Pancreas (tissue), 10 donors: ENCODE measurements around the gene NEURL4. TPM values are rescaled to one million over a fixed set of nuclear protein-coding genes. Genes with fewer than 3 reads are reported as not detected.

ENCODE experiments used
- ATAC-seq, 4 donors: fragments of 200-7000 bp; cut with Tn5 transposase; one replicate each; pipeline versions ENCODE4 v1.8.0 to v1.9.1; 2020; ENCODE audit warnings: mild to moderate bottlenecking in 4 of 4, moderate library complexity in 4 of 4
- DNase-seq, 6 donors: peaks; one replicate each; pipeline ENCODE4 v3.0.0-alpha.2; 2020
- FAIRE-seq: peaks from 2 replicates; lab custom pipeline; 2012; peaks lifted over from hg19 to GRCh38; lab: Jason Lieb, UNC
- H3K27ac ChIP-seq, 4 donors: fragments of 200-600 bp; sonication (generic); 1 replicate in 3 of 4; 2 replicates in 1 of 4; pipeline versions ENCODE4 v1.5.0 to v1.8.0; 2020
- H3K27me3 ChIP-seq, 4 donors: fragments of 200-600 bp; one replicate each; pipeline ENCODE4 v1.8.0; 2021
- H3K36me3 ChIP-seq, 3 donors: fragments of 200-600 bp; sonication (generic) in 1 of 3; one replicate each; pipeline versions ENCODE4 v1.5.0 to v1.8.0; 2020 to 2021
- H3K4me1 ChIP-seq, 3 donors: fragments of 200-600 bp; one replicate each; pipeline ENCODE4 v1.8.0; 2021
- H3K4me3 ChIP-seq, 4 donors: fragments of 200-600 bp; sonication (generic) in 2 of 4; one replicate each; pipeline versions ENCODE4 v1.5.0 to v1.8.0; 2020 to 2021
- H3K9me3 ChIP-seq, 4 donors: fragments of 200-600 bp; one replicate each; pipeline ENCODE4 v1.8.0; 2021
- WGBS, 2 donors: extraction: QIAGEN DNeasy Blood & Tissue Kit; methylation state at CpG; one replicate each; pipeline ENCODE4 v1.1.7; 2013; 5-methylcytosine and 5-hydroxymethylcytosine counted together
- intact Hi-C, 3 donors: fragments of 100-400 bp; cut with DNase I; formaldehyde crosslinking; loops; one replicate each; pipeline versions ENCODE4 v1.11.1 to v1.14.2; 2022
- polyA plus RNA-seq, 2 donors: library from polyadenylated mRNA; stranded (reverse); fragments of 200-250 nt; gene quantifications; one replicate each; pipeline ENCODE4 v1.2.3, GENCODE V29; 2013
- total RNA-seq, 6 donors: library from RNA; stranded (reverse); fragmentation: NEBNext Ultra II Directional in 4 of 6; extraction: Animal tissue kit (Norgen Biotek cat#: 25700) in 4 of 6; gene quantifications; one replicate each; pipeline versions ENCODE4 v1.2.1 to v1.2.4, GENCODE V29; 2021 to 2023
- TF ChIP-seq, protein P1 (sequence below), 4 donors: fragments of 200-600 bp; sonication (generic) in 3 of 4; IDR thresholded peaks; one replicate each; pipeline versions ENCODE4 v1.5.0 to v1.8.0; 2021; ENCODE audit warnings: antibody characterized with exemption in 4 of 4
- donor health status: healthy with polysubstance abuse.
- donor health status: DM: no; HTN: no; CAD: no; lungs with moderate emphysema.
- donor health status: DM: no; HTN: no; CAD: no.
- donor health status: control.
- donor health status: control.
- donor health status: Bipolar disorder and iron deficiency.
- donor health status: DM: yes; HTN: yes; CAD: no.
- donor health status: DM: no; HTN: no; CAD: no.
- donor health status: DM: no; HTN: no; CAD: no.
- donor health status: DM: yes; HTN: yes; CAD: no.

NEURL4 gene
- total and polyA plus RNA-seq, 8 donors = 12.6 to 72.1 (median 18.3) TPM

GRCh38 chr17:7279448-7279847 lies 49.7 kb downstream of the NEURL4 start:
- Histone ChIP-seq H3K36me3 (no peaks in the 10 kb centered on the region), H3K27me3 (no peaks in the 10 kb centered on the region), H3K4me3 (no peak overlapping the region), H3K27ac (no peak overlapping the region), H3K9me3 (no peaks in the 10 kb centered on the region), H3K4me1 (peaks cover 5 to 14% (median 9%) of the 10 kb centered on the region in 3 donors)
- intact Hi-C loops = loop anchor here in 1 of 3 donors (5.0 kb wide), 1 partner anchor 68 kb away; no protein-coding TSS in a partner anchor
- 76 to 80% methylated on average over 8 of the region's 8 CpGs for WGBS, 2 donors
- ATAC-seq = no peak
- TF ChIP-seq, protein P1, sequence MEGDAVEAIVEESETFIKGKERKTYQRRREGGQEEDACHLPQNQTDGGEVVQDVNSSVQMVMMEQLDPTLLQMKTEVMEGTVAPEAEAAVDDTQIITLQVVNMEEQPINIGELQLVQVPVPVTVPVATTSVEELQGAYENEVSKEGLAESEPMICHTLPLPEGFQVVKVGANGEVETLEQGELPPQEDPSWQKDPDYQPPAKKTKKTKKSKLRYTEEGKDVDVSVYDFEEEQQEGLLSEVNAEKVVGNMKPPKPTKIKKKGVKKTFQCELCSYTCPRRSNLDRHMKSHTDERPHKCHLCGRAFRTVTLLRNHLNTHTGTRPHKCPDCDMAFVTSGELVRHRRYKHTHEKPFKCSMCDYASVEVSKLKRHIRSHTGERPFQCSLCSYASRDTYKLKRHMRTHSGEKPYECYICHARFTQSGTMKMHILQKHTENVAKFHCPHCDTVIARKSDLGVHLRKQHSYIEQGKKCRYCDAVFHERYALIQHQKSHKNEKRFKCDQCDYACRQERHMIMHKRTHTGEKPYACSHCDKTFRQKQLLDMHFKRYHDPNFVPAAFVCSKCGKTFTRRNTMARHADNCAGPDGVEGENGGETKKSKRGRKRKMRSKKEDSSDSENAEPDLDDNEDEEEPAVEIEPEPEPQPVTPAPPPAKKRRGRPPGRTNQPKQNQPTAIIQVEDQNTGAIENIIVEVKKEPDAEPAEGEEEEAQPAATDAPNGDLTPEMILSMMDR (IDR thresholded peaks at IDR 0.05) = no peak
- DNase-seq = no peak
- FAIRE-seq = no peak

DNA sequence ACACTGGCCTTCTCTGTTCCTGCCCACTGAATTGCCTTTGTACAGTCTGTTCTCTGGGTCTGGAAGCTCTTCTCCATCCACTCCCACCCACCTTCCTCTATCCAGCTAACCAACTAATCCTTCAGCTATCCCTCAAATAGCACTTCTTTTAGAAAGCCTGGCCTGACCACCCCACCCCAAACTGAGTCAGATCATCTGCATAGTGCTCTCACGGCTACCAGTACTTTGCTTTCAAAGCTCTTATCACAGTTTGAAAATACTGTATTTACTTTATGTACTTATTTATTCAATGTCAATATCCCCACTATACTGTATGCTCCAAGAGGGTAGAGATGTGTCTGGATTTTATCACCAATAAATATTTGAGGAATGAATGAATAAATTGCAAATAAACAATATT lies 62.4 kb downstream of the NEURL4 start:
- Histone ChIP-seq H3K27me3 (no peaks in the 10 kb centered on the region), H3K27ac (no peak overlapping the region), H3K4me1 (no peaks in the 10 kb centered on the region), H3K36me3 (no peaks in the 10 kb centered on the region), H3K9me3 (no peaks in the 10 kb centered on the region), H3K4me3 (no peak overlapping the region)
- ATAC-seq = no peak
- intact Hi-C loops = loop anchor here in 1 of 3 donors (10.0 kb wide), 1 partner anchor 48 kb away; the partner anchor contains the start of gene GPS2
- TF ChIP-seq, protein P1 (IDR thresholded peaks at IDR 0.05) = no peak
- FAIRE-seq = no peak
- DNase-seq = no peak
- WGBS, 2 donors = 24 to 32% methylated on average over 1 of the region's 1 CpG

Other genes with a start within 250 kb of the NEURL4 start
Only the 30 nearest of the 34 such genes appear.
- under 1 TPM in 4 of 6 donors, not detected in 2; 0.29 to 0.63 (median 0.36) TPM for gene ASGR2, start 214.5 kb downstream of the NEURL4 start, total RNA-seq
- under 1 TPM; 0.46 to 0.80 TPM for gene ASGR2, start 214.5 kb downstream of the NEURL4 start, polyA plus RNA-seq
- under 1 TPM in 5 of 6 donors, not detected in 1; 0.28 to 0.75 (median 0.47) TPM for gene ASGR1, start 150.0 kb downstream of the NEURL4 start, total RNA-seq
- 1 to 10 TPM; 1.2 to 2.6 TPM for gene ASGR1, start 150.0 kb downstream of the NEURL4 start, polyA plus RNA-seq
- gene DLG4, start 109.5 kb downstream of the NEURL4 start, total RNA-seq = 10 to 100 TPM in 1 of 6 donors, 1 to 10 TPM in 5; 2.8 to 11.3 (median 5.0) TPM
- 10 to 100 TPM; 16.1 to 19.8 TPM for gene DLG4, start 109.5 kb downstream of the NEURL4 start, polyA plus RNA-seq
- gene ACADVL, start 109.4 kb downstream of the NEURL4 start, total RNA-seq = 100 to 1,000 TPM; 447 to 715 (median 568) TPM
- 1,000 to 10,000 TPM; 2,446 to 3,251 TPM for gene ACADVL, start 109.4 kb downstream of the NEURL4 start, polyA plus RNA-seq
- 10 to 100 TPM in 5 of 6 donors, 1 to 10 TPM in 1; 9.6 to 26.9 (median 13.7) TPM for gene DVL2, start 94.8 kb downstream of the NEURL4 start, total RNA-seq
- gene DVL2, start 94.8 kb downstream of the NEURL4 start, polyA plus RNA-seq = 10 to 100 TPM; 17.6 to 26.4 TPM
- gene PHF23, start 89.9 kb downstream of the NEURL4 start, total RNA-seq = 10 to 100 TPM in 4 of 6 donors, 1 to 10 TPM in 2; 7.0 to 19.8 (median 11.4) TPM
- 10 to 100 TPM; 11.4 to 23.3 TPM for gene PHF23, start 89.9 kb downstream of the NEURL4 start, polyA plus RNA-seq
- gene GABARAP, start 86.9 kb downstream of the NEURL4 start, total RNA-seq = 100 to 1,000 TPM; 231 to 346 (median 294) TPM
- gene GABARAP, start 86.9 kb downstream of the NEURL4 start, polyA plus RNA-seq = 100 to 1,000 TPM; 520 to 639 TPM
- gene CTDNEP1, start 77.6 kb downstream of the NEURL4 start, total RNA-seq = 10 to 100 TPM; 42.0 to 75.2 (median 53.8) TPM
- 10 to 100 TPM; 47.4 to 67.9 TPM for gene CTDNEP1, start 77.6 kb downstream of the NEURL4 start, polyA plus RNA-seq
- 10 to 100 TPM; 11.7 to 27.1 (median 19.5) TPM for gene ELP5, start 77.1 kb downstream of the NEURL4 start, total RNA-seq
- gene ELP5, start 77.1 kb downstream of the NEURL4 start, polyA plus RNA-seq = 10 to 100 TPM; 14.1 to 41.1 TPM
- gene CLDN7, start 66.9 kb downstream of the NEURL4 start, total RNA-seq = 10 to 100 TPM; 49.1 to 89.7 (median 62.7) TPM
- 10 to 100 TPM; 55.7 to 69.1 TPM for gene CLDN7, start 66.9 kb downstream of the NEURL4 start, polyA plus RNA-seq
- gene SLC2A4, start 47.6 kb downstream of the NEURL4 start, total RNA-seq = under 1 TPM; 0.16 to 0.95 (median 0.37) TPM
- gene SLC2A4, start 47.6 kb downstream of the NEURL4 start, polyA plus RNA-seq = 1 to 10 TPM; 1.0 to 1.8 TPM
- under 1 TPM; 0.12 to 0.59 (median 0.29) TPM for gene YBX2, start 34.7 kb downstream of the NEURL4 start, total RNA-seq
- gene YBX2, start 34.7 kb downstream of the NEURL4 start, polyA plus RNA-seq = 1 to 10 TPM; 1.2 TPM
- gene EIF5A, start 21.7 kb downstream of the NEURL4 start, total RNA-seq = 100 to 1,000 TPM; 104 to 220 (median 187) TPM
- 100 to 1,000 TPM; 167 to 205 TPM for gene EIF5A, start 21.7 kb downstream of the NEURL4 start, polyA plus RNA-seq
- 10 to 100 TPM; 22.1 to 33.5 (median 27.6) TPM for gene GPS2, start 14.0 kb downstream of the NEURL4 start, total RNA-seq
- 100 to 1,000 TPM in 1 of 2 donors, 10 to 100 TPM in 1; 68.9 to 101 TPM for gene GPS2, start 14.0 kb downstream of the NEURL4 start, polyA plus RNA-seq
- gene ACAP1, start 7.2 kb upstream of the NEURL4 start, total RNA-seq = 1 to 10 TPM; 1.6 to 5.6 (median 3.0) TPM
- gene ACAP1, start 7.2 kb upstream of the NEURL4 start, polyA plus RNA-seq = 1 to 10 TPM; 2.9 to 4.4 TPM
- 1 to 10 TPM; 3.4 to 6.6 (median 4.3) TPM for gene KCTD11, start 22.8 kb upstream of the NEURL4 start, total RNA-seq
- gene KCTD11, start 22.8 kb upstream of the NEURL4 start, polyA plus RNA-seq = 1 to 10 TPM; 7.2 TPM
- not detected for gene TMEM95, start 25.8 kb upstream of the NEURL4 start, total RNA-seq
- gene TMEM95, start 25.8 kb upstream of the NEURL4 start, polyA plus RNA-seq = not detected
- gene TNK1, start 51.8 kb upstream of the NEURL4 start, total RNA-seq = 1 to 10 TPM; 4.9 to 9.0 (median 5.7) TPM
- 10 to 100 TPM; 10.8 to 13.8 TPM for gene TNK1, start 51.8 kb upstream of the NEURL4 start, polyA plus RNA-seq
- 10 to 100 TPM in 2 of 6 donors, 1 to 10 TPM in 4; 6.5 to 15.6 (median 9.0) TPM for gene PLSCR3, start 65.2 kb upstream of the NEURL4 start, total RNA-seq
- 10 to 100 TPM; 14.0 to 20.1 TPM for gene PLSCR3, start 65.2 kb upstream of the NEURL4 start, polyA plus RNA-seq
- 10 to 100 TPM; 32.8 to 53.5 (median 43.1) TPM for gene TMEM256, start 74.8 kb upstream of the NEURL4 start, total RNA-seq
- 100 to 1,000 TPM in 1 of 2 donors, 10 to 100 TPM in 1; 88.3 to 119 TPM for gene TMEM256, start 74.8 kb upstream of the NEURL4 start, polyA plus RNA-seq
- 1 to 10 TPM; 2.9 to 8.4 (median 4.5) TPM for gene NLGN2, start 78.5 kb upstream of the NEURL4 start, total RNA-seq
- 10 to 100 TPM in 1 of 2 donors, 1 to 10 TPM in 1; 7.4 to 13.7 TPM for gene NLGN2, start 78.5 kb upstream of the NEURL4 start, polyA plus RNA-seq
- not detected for gene SPEM1, start 91.0 kb upstream of the NEURL4 start, total RNA-seq
- not detected for gene SPEM1, start 91.0 kb upstream of the NEURL4 start, polyA plus RNA-seq
- gene SPEM2, start 96.3 kb upstream of the NEURL4 start, total RNA-seq = not detected
- not detected for gene SPEM2, start 96.3 kb upstream of the NEURL4 start, polyA plus RNA-seq
- not detected for gene SPEM3, start 99.5 kb upstream of the NEURL4 start, total RNA-seq
- not detected for gene SPEM3, start 99.5 kb upstream of the NEURL4 start, polyA plus RNA-seq
- 1 to 10 TPM; 2.4 to 7.8 (median 3.6) TPM for gene TMEM102, start 106.1 kb upstream of the NEURL4 start, total RNA-seq
- gene TMEM102, start 106.1 kb upstream of the NEURL4 start, polyA plus RNA-seq = 1 to 10 TPM; 2.2 to 2.9 TPM
- gene FGF11, start 110.2 kb upstream of the NEURL4 start, total RNA-seq = 1 to 10 TPM in 1 of 6 donors, under 1 TPM in 5; 0.09 to 1.1 (median 0.31) TPM
- gene FGF11, start 110.2 kb upstream of the NEURL4 start, polyA plus RNA-seq = under 1 TPM; 0.61 to 0.65 TPM
- gene CHRNB1, start 115.7 kb upstream of the NEURL4 start, total RNA-seq = 10 to 100 TPM in 2 of 6 donors, 1 to 10 TPM in 4; 7.5 to 15.0 (median 8.7) TPM
- 10 to 100 TPM in 1 of 2 donors, 1 to 10 TPM in 1; 9.7 to 11.1 TPM for gene CHRNB1, start 115.7 kb upstream of the NEURL4 start, polyA plus RNA-seq
- 10 to 100 TPM; 20.3 to 30.2 (median 22.2) TPM for gene ZBTB4, start 150.3 kb upstream of the NEURL4 start, total RNA-seq
- 10 to 100 TPM; 17.3 to 19.2 TPM for gene ZBTB4, start 150.3 kb upstream of the NEURL4 start, polyA plus RNA-seq
- not detected for gene SLC35G6, start 152.1 kb upstream of the NEURL4 start, total RNA-seq
- under 1 TPM in 1 of 2 donors, not detected in 1; 0.08 TPM for gene SLC35G6, start 152.1 kb upstream of the NEURL4 start, polyA plus RNA-seq
- 10 to 100 TPM; 45.7 to 62.6 (median 53.8) TPM for gene POLR2A, start 155.0 kb upstream of the NEURL4 start, total RNA-seq
- 10 to 100 TPM; 24.5 to 83.6 TPM for gene POLR2A, start 155.0 kb upstream of the NEURL4 start, polyA plus RNA-seq